Measurements from ENCODE around the gene POLL. TPM values are rescaled to one million over a fixed set of nuclear protein-coding genes. Genes with fewer than 3 reads are reported as not detected.

Gene POLL
- total RNA-seq, 1 experiment from 2014 or later, result 51.3 TPM

- H3K36me3 ChIP-seq (ENCODE audit: control insufficient read depth in 1 of 2, insufficient read depth in 2 of 2, low read length in 2 of 2), result no peaks in the 10 kb centered on the region
- no peaks in the 10 kb centered on the region for H3K9me3 ChIP-seq (ENCODE audit: control insufficient read depth in 1 of 2, insufficient read depth in 1 of 2, low read depth in 1 of 2, low read length in 2 of 2)
- no peak overlapping the region for H3K4me2 ChIP-seq (ENCODE audit: low read length)
- no peaks in the 10 kb centered on the region; the same call in 1 of the 2 replicates for H3K27me3 ChIP-seq (ENCODE audit: insufficient read depth, low read length)
- H3K79me2 ChIP-seq (ENCODE audit: insufficient read depth, low read length), result no peaks in the 10 kb centered on the region
- no peak for TF ChIP-seq ZFX (IDR thresholded peaks at IDR 0.05)
- TF ChIP-seq EZH2 (IDR thresholded peaks at IDR 0.05), result no peak
- TF ChIP-seq EZH2phosphoT487 (IDR thresholded peaks at IDR 0.05; ENCODE audit: borderline replicate concordance), result no peak
- TF ChIP-seq CEBPB (IDR thresholded peaks at IDR 0.05; ENCODE audit: low read depth), result no peak
- TF ChIP-seq SIN3A (IDR thresholded peaks at IDR 0.05; ENCODE audit: low read depth), result no peak
- TF ChIP-seq CBX3 (IDR thresholded peaks at IDR 0.05; ENCODE audit: low read depth), result no peak
- no peak for TF ChIP-seq ATF3 (IDR thresholded peaks at IDR 0.05)
- TF ChIP-seq ZNF274 (IDR thresholded peaks at IDR 0.05; ENCODE audit: low read depth, low read length), result no peak
- TF ChIP-seq TCF7L2 (IDR thresholded peaks at IDR 0.05; ENCODE audit: borderline replicate concordance, extremely low read depth, insufficient read depth, insufficient read length), result no peak
- TF ChIP-seq SRF (IDR thresholded peaks at IDR 0.05; ENCODE audit: low read depth), result no peak
- TF ChIP-seq FOSL1 (IDR thresholded peaks at IDR 0.05; ENCODE audit: low read depth), result no peak
- no peak for TF ChIP-seq RAD21 (IDR thresholded peaks at IDR 0.05; ENCODE audit: low read depth)
- TF ChIP-seq CTCF (IDR thresholded peaks at IDR 0.05 in 2 of 3, conservative IDR thresholded peaks at IDR 0.05 in 1 of 3; ENCODE audit: borderline replicate concordance in 1 of 3, insufficient read depth in 1 of 3, low read depth in 2 of 3, low read length in 2 of 3), result no peak
- no peak for TF ChIP-seq POLR2AphosphoS5 (IDR thresholded peaks at IDR 0.05; ENCODE audit: low read depth, low read length)
- H3K27ac ChIP-seq (ENCODE audit: low read depth, low read length), result no peak overlapping the region
- H3K9me2 ChIP-seq (ENCODE audit: insufficient read depth), result no peaks in the 10 kb centered on the region
- H3K9ac ChIP-seq (ENCODE audit: low read length), result no peak overlapping the region
- intact Hi-C loops (cut with micrococcal nuclease), result no loop called here
- H3K4me1 ChIP-seq (ENCODE audit: control insufficient read depth in 1 of 2, insufficient read depth in 2 of 2, low read length in 2 of 2), result peaks cover 6 to 13% of the 10 kb centered on the region in 2 experiments
- ChIA-PET RAD21 (ENCODE audit: low non-redundant PET in 1 of 2, low total read pairs in 2 of 2, uncharacterized antibody in 2 of 2, unreplicated experiment in 2 of 2) (no interaction called here), POLR2A (no interaction called here), CTCF (interaction anchor here (1.3 kb wide), 1 partner anchor 351 kb away, joined by 3 read pairs; no protein-coding TSS in a partner anchor)
- no peak for DNase-seq (ENCODE audit: low read depth, low spot score)
- no peak overlapping the region for H3K4me3 ChIP-seq (replicated peaks in 1 of 2; ENCODE audit: low read depth in 1 of 2, low read length in 2 of 2)
- no TSS peak for BruUV-seq (replicated peaks)
- H2AFZ ChIP-seq (ENCODE audit: low read depth, low read length, poor library complexity, severe bottlenecking), result no peak overlapping the region
- ATAC-seq, result no peak
- H4K20me1 ChIP-seq (ENCODE audit: insufficient read depth), result no peaks in the 10 kb centered on the region
Observed at GRCh38 chr10:101565370-101565900, 22.6 kb downstream of the POLL start.
